HG02798 (cell line): ENCODE data around the gene C10orf95.

ENCODE experiments used
- ATAC-seq: cut with Tn5 transposase; IDR thresholded peaks from one replicate; pipeline ENCODE4 v1.9.1; 2021; ENCODE audit warnings: mild to moderate bottlenecking; ENCODE audit not compliant: unreplicated experiment, poor library complexity

C10orf95 gene

DNA sequence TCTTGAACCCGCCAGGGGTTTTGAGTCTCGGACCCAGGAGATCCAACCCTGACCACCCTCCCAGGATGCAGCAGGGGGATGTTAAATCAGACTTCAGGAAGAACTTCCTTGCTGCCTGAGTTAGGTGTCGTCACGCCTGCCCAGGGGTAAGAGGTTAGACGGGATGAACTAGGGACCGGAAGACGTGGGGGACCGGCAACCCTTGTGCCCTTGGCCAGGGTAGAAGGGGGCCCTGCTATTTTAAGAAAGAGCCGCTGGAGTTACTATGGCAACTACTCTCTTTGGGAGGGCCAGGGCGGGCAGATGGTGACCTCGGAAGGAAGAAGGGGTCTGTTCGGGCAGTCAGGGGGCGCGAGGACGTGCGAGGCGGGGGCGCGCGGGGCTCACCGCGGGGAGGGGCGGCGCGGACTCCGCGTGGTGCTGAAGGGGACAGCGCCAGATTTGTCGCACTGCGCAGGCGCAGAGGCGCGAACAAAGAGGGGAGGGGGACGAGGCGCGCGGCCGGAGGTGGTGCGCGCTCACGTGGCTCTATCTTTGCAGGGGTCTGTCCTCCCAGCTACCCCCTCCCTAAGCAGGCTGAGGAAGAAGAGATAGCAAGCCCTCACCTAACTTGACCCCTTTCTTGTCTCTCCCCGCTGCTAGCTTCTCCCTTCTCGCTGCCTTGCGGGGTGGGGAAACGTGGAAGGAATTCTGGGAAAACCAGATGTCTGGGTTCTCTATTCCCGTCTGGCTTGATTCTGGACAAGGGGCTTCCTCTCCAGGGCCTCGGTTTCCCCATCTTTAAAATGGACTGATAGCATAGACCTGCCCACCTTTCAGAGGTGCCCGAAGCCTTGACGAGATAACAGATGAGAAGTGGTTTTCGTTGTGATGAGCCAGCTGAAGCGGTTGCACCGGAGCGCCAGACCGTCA lies 31.8 kb downstream of the C10orf95 start:
- no peak for ATAC-seq

- ATAC-seq = no peak
Observed at GRCh38 chr10:102418622-102419268, 32.6 kb downstream of the C10orf95 start, which contains the start of gene PSD. TSS of gene PSD (minus strand) at chr10:102418785. CDS start at chr10:102417038, 1,747 bp downstream.

- ATAC-seq = no peak
Observed at GRCh38 chr10:102416695-102417094, 34.6 kb downstream of the C10orf95 start.

DNA sequence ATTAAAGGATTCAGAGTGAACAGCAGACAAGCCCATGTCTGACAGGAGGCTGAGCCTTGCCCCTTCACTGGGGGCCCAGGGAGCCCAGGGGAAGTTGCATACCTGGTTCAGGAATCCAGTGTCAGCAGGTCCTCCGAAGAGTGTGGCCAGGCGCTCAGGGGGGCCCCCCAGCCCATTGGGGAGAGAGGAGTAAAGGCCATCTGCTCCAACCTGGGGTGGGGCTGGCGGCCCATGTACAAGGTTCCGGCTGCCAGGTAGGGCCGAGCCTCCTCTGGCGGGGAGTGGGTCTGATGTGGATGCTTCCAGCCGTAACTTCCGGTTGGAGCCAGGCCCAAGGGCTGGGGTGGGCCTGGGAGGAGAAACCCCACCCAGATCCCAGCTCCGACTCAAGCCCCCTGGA lies 35.1 kb downstream of the C10orf95 start:
- no peak for ATAC-seq

DNA sequence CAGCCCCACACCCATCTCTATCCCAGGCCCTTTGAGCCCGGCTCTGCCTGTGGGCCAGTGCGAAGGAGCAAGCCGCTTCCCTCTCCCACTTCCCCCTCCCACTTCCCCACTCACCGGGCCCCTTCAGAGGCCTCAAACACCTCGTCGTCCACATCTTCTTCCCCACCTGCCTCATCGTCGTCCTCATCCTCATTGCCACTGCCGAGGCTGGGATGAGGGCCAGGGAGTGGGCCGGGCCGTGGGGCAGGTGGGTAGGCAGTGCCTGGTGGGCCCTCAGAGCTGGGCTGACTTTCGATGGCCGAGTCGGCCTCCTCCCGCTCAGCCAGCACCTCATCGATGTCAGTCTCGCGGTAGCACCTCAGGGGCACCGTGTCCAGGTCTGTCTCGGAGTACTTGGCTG lies 36.6 kb downstream of the C10orf95 start:
- ATAC-seq = no peak

GRCh38 chr10:102413806-102414561 lies 37.4 kb downstream of the C10orf95 start:
- no peak for ATAC-seq

GRCh38 chr10:102413053-102413705 lies 38.2 kb downstream of the C10orf95 start:
- no peak for ATAC-seq

DNA sequence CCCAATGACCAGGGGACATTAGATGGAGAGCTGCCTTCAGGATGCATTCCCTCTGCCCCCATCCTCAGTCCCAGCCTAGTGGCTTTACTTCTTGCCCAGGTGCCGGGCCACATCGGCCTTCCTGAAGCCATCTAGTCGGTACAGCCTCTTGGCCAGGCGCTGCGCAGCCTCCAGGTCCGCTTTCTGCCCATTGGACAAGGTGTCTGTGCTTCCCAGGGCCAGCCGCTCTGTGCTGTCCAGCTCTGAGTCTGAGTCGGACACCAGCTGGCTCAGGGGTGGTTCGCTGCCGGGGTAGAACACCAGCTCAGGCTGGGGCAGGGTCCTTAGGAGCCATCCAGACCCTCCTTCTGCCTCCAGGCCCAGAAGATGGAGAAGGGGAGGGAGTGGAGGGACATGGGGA lies 39.0 kb downstream of the C10orf95 start:
- ATAC-seq = no peak

DNA sequence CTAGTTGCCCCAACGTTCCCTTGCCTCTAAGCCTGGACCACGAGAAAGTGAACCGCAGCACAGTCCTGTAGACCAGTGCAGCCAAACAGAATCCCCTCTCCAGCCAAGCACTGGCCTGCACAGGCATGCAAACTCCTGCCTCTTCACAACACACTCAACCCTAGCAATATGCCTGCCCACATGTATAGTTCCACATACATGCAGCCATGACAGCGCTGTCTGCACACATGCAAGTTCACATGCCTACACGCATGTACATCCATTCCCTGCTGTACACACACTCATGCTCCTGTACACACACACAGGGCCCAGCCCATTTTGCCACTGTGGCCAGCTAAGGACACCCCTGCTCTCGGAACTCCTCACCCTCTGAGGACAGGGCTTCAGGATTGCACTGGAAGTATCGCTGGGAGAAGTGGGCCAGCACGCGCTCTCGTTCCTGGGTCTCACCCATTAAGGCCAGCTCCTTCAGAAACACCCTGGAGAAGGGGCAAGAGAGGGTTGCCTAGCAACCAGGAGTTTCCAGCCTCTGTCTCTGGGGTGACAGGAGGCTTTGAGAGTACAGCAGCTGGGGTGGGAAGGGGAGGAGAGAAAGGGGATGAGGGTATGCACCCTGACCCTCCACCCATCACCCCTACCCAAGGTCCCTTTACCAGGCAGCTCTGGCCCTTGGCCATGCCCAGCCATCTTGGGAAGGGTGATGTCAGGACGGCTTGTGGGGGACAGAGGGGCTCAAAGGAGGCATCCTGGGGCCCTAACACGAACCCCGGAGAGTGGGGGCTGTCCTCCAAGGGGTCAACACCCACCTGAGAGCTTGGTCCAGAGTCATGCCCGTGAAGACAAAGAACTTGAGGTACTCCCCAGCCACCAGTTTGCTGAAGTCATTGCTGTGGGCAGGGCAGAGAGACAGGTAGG lies 39.7 kb downstream of the C10orf95 start:
- ATAC-seq = no peak

GRCh38 chr10:102410429-102411073 lies 40.8 kb downstream of the C10orf95 start:
- ATAC-seq = no peak

GRCh38 chr10:102409604-102410428 lies 41.5 kb downstream of the C10orf95 start:
- ATAC-seq = no peak

DNA sequence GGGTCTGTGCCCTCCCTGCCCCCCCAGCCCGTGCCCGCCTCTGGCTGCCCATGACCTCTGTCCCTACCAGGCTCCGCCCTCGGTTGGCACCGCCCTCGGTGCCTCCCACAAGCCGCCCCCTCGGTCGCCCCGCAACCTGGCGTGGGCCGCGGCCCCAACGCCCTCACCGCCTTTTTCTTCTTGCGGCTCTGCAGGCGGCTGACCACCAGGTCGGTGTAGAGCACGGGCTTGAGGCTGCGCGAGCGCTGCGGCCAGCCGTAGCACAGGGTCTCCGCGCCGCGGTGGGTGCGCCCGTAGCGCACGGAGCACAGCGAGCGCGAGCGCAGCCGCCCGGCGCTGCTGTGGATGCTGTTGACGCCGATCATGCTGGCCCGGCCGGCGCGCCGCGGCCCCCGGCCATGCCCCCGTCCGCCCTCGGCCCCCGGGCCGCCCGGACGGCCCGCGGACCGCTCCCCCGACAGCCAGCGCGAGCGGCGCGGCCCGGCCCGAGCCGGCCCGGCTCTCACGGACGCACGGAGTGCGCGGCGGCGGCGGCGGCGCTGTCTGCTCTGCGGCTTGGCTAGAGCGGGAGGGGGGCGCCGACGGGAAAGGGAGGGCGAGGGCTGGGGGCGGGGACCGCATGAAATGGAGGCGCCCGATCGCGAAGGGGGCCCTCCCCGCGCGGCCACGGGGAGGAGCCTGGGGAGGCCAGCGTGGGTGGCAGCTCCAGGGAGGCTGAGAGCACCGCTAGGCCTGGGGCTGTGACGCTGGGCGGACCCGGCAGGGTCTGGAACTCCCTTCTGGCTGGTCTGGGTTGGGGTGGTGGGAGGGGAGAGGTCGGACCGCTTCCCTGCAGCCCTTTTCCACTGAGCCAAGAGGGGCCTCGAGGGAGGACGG lies 42.4 kb downstream of the C10orf95 start:
- no peak for ATAC-seq

DNA sequence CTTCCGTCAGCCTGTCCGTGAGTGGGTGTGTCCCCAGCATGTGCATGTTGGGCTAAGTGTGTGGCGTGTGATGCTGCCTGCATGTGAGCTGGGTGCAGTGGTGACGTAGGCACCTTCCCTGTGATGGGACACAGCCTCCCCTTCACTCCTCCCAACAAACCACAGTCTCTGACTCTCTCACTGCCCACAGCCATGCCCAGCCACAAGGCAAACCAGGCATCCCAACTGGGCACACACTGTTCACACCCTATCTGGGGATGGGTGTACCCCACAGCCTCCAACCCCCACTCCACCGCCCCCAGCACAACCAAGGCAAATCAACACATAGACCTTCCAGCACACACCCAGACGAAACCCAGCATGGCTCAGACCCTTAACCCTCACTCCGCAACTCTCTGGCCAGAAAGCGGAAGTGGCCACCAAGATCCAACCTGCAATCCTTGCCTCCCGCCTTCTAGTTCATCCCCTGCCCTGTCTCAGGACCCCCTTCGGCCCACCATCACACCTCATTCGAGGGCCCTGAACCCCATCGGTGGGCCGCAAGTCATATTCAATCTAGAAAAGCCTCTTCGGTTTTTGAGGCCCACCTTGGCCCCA lies 43.1 kb downstream of the C10orf95 start:
- ATAC-seq = no peak

DNA sequence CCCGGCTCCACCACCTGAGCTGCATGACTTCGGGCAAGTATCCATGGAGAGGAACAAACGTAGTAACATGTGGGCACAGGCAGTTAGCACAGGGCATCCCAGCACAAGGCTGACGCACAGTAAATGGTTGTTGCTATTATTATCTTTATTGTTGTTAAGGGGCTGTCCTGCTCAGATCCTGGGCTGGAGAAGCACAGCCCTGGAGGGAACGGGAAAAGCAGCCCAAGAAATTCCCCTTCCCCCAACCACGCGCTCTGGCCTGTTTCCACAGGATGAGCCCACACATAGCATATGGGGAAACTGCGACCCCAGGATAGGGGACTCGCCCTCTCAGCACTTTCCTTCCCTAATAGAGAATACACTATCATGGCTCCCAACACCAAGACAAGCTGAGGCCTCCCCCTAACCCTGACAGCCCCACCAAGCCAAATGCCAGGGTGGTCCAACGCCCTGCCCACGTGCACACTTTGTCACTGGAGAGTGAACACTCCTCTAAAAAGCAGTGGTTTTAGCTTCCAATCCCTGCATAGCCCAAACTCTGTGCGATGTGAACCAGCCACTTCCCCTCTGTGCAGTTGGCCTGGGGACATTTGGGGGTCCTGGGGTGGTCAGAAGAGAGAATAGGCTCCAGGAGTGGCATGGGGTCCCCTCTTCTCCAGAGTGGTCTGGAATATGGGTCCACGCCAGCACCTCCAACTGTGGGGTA lies 43.8 kb downstream of the C10orf95 start:
- no peak for ATAC-seq

- ATAC-seq = no peak
Observed at GRCh38 chr10:102406815-102407214, 44.5 kb downstream of the C10orf95 start.

- ATAC-seq = no peak
Observed at GRCh38 chr10:102405632-102406031, 45.7 kb downstream of the C10orf95 start.
